Right lobe of liver (tissue), 4 donors: ENCODE results near the gene NUF2.
"Not testable (repeated sequence)": the region's sequence is repeated elsewhere in the genome, so short reads cannot be mapped to it uniquely, and the experiment has no call there.

ENCODE experiments used
- POLR2A ChIP-seq: fragments of 450-650 bp; IDR thresholded peaks from one replicate; pipeline ENCODE4 v1.6.1; 2017; ENCODE audit warnings: antibody characterized with exemption, mild to moderate bottlenecking
- TF ChIP-seq, protein P1 (sequence below), 4 donors: fragments of 200-600 bp in 3 of 4; fragments of 450-650 bp in 1 of 4; IDR thresholded peaks; one replicate each; pipeline versions ENCODE4 v1.5.1 to v1.8.0; 2016 to 2022; ENCODE audit warnings: antibody characterized with exemption in 4 of 4, mild to moderate bottlenecking in 2 of 4
- donor health status: DM: no; HTN: no; CAD: no.
- donor health status: DM: no; HTN: no; CAD: no.
- donor health status: DM: no; HTN: yes; CAD: no.

DNA sequence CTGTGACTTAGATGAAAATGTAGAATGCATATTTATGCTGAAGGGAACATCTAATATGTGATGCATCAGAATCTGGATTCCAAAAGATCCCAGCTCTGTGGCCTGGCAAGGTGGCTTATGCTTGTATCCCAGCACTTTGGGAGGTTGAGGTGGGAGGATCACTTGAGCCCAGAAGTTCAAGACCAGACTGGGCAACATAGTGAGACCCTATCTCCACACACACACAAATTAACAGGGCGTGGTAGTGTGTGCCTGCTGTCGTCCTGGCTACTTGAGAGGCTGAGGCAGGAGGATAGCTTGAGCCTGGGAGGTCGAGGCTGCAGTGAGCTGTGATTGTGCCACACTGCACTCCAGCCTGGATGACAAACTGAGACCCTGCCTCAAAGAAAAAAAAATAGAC is 1.6 kb downstream of the NUF2 start:
- TF ChIP-seq, protein P1, sequence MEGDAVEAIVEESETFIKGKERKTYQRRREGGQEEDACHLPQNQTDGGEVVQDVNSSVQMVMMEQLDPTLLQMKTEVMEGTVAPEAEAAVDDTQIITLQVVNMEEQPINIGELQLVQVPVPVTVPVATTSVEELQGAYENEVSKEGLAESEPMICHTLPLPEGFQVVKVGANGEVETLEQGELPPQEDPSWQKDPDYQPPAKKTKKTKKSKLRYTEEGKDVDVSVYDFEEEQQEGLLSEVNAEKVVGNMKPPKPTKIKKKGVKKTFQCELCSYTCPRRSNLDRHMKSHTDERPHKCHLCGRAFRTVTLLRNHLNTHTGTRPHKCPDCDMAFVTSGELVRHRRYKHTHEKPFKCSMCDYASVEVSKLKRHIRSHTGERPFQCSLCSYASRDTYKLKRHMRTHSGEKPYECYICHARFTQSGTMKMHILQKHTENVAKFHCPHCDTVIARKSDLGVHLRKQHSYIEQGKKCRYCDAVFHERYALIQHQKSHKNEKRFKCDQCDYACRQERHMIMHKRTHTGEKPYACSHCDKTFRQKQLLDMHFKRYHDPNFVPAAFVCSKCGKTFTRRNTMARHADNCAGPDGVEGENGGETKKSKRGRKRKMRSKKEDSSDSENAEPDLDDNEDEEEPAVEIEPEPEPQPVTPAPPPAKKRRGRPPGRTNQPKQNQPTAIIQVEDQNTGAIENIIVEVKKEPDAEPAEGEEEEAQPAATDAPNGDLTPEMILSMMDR (IDR thresholded peaks at IDR 0.05): not testable (repeated sequence)
- not testable (repeated sequence) for TF ChIP-seq POLR2A
